ENCODE data around the gene MFSD11. TPM values are rescaled to one million over a fixed set of nuclear protein-coding genes. Genes with fewer than 3 reads are reported as not detected.

The MFSD11 gene
- total and polyA plus RNA-seq, 2 experiments from 2014 or later: 55.6 to 69.2 TPM

GRCh38 chr17:76734080-76734840 lies 3.7 kb upstream of the MFSD11 start:
- Histone ChIP-seq H3K27me3 (no peaks in the 10 kb centered on the region), H3K36me3 (peaks cover 36% of the 10 kb centered on the region), H3K4me1 (ENCODE audit: low read depth) (peaks cover 10% of the 10 kb centered on the region), H3K4me3 (peak overlapping the region; percentile 90), H3K27ac (peak overlapping the region; percentile 15), H3K9me3 (ENCODE audit: low read depth) (no peaks in the 10 kb centered on the region)
- peak in 1 of 2 donors; percentile 60 for DNase-seq (ENCODE audit: low read depth in 1 of 2, low spot score in 1 of 2)
- no peak for TF ChIP-seq CTCF (IDR thresholded peaks at IDR 0.05; ENCODE audit: low read depth, low read length)

- H3K27ac ChIP-seq: peak overlapping the region; percentile 95
These were observed 2.9 kb upstream of the MFSD11 start for GRCh38 chr17:76735006-76735405.

DNA sequence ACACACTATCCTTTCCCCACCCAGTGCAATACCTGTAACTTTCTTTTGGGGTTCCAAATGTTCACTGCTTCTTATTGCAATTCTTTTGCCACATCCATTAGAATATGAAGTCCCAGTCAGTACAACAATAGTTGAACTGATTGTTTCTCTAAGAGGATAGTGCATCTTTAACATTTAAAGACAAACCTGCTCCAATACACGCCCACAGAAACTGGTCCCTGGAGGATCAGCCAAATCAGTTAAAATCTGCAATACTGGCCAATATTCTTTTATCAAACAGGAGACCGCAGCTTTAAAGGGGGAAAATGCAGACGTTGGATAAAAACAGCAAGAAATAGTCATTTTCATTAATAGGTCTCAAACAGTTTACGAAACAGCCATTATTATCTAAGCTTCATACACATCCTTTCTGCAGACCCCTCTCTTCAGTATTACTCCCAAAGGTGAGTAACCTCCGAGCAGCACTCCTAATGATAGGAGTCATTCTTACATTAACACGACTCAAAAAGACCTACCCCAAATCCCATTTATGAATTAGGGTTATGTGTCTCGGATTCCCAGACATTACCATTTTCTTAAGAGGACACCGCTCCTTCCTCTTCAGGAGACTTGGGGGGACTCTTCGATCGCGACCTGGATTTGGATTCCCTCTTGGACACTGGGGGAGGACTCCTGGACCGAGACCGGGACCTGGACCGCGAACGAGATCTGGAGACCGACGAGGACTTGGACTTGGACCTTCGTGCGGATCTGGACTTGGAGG lies 2.2 kb upstream of the MFSD11 start:
- H3K9me3 ChIP-seq (ENCODE audit: low read depth): no peaks in the 10 kb centered on the region
- H3K4me1 ChIP-seq (ENCODE audit: low read depth): peaks cover 22% of the 10 kb centered on the region
- no peaks in the 10 kb centered on the region for H3K27me3 ChIP-seq
- peak overlapping the region; percentile 90 for H3K4me3 ChIP-seq
- no peak for TF ChIP-seq CTCF (IDR thresholded peaks at IDR 0.05; ENCODE audit: low read depth, low read length)
- H3K27ac ChIP-seq: peak overlapping the region; percentile 95
- peaks cover 36% of the 10 kb centered on the region for H3K36me3 ChIP-seq
- DNase-seq (ENCODE audit: low read depth in 1 of 2, low spot score in 1 of 2): no peak

More at GRCh38 chr17:76735006-76735405, 2.9 kb upstream of the MFSD11 start:
- Histone ChIP-seq H3K36me3 (peaks cover 36% of the 10 kb centered on the region), H3K4me3 (peak overlapping the region; percentile 90), H3K4me1 (ENCODE audit: low read depth) (peaks cover 15% of the 10 kb centered on the region), H3K27me3 (no peaks in the 10 kb centered on the region), H3K9me3 (ENCODE audit: low read depth) (no peaks in the 10 kb centered on the region)
- TF ChIP-seq CTCF (IDR thresholded peaks at IDR 0.05; ENCODE audit: low read depth, low read length): no peak
- DNase-seq (ENCODE audit: low read depth in 1 of 2, low spot score in 1 of 2): peak in 1 of 2 donors; percentile 47

DNA sequence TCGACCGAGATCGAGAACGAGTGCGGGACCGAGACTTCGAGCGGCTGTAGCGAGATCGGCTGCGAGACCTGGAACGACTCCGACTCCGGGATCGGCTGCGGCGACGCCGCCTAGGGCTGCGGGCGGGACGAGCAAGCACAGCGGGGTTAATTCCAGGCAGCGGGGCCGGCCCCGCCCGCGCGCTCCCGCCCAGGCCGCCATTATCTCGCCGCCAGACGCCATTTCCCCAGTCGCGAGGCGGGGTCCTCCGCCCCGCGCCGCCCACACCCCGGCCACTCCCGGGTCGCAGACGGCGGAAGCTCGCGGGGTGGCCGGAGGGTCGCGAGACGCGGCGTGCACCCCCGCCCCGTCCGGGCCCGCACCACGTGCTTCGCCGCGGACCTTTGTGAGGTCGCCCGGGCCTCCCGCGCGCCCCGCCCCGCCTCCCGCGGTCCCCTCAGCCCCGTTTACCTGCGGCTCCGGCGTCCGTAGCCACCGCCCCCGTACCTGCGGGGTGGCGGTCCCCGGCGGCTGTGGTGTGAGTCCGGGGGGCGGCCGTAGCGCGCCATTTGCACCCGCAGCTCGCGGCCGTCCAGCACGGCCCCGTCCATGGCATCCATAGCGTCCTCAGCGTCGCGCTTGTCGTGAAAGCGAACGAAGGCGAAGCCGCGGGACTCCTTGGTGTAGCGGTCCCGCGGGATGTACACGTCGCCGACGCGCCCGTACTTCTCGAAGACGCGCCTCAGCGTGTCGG lies 1.4 kb upstream of the MFSD11 start:
- peaks cover 26% of the 10 kb centered on the region for H3K4me1 ChIP-seq (ENCODE audit: low read depth)
- peak; percentile 80 to 85 for DNase-seq (ENCODE audit: low read depth in 1 of 2, low spot score in 1 of 2)
- peak; percentile 30 for TF ChIP-seq CTCF (IDR thresholded peaks at IDR 0.05; ENCODE audit: low read depth, low read length)
- H3K9me3 ChIP-seq (ENCODE audit: low read depth): no peaks in the 10 kb centered on the region
- peaks cover 36% of the 10 kb centered on the region for H3K36me3 ChIP-seq
- H3K4me3 ChIP-seq: peak overlapping the region; percentile 90
- peak overlapping the region; percentile 95 for H3K27ac ChIP-seq
- H3K27me3 ChIP-seq: no peaks in the 10 kb centered on the region

DNA sequence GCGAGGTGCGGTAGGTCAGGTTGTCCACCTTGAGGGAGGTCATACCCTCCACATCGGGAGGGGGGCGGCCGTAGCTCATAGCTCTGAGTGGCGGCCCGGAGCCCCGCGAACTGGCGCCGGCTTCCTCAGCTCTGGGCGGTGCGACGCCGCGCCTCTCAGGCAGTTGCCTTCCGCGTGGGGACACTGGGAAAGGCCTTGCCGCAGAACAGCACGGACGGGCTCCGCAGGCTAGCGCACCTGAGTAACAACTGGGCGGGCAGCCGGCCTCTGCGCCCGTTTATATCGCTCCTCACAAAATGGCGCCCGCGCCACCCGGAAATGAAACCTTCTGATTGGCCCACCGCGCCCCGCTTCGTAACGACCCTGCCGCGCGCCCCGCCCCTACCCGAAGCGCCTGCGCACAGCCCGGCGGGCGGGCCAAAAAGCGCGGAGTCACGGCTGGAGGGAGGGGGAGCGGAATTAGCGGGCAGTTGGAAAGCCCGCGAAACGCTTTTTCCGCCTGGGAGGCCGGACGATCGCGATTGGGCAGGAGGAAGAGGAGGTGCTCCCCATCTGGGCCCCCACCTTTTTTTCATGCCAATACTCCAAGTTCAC lies 740 bp upstream of the MFSD11 start, which contains the start of gene SRSF2:
SRSF2 (minus strand) TSS at position 250 of the 594 bp plus-strand sequence; CDS start at position 79, 171 bp downstream.
- H3K27me3 ChIP-seq: no peaks in the 10 kb centered on the region
- peaks cover 38% of the 10 kb centered on the region for H3K36me3 ChIP-seq

More for the DNA sequence above, 740 bp upstream of the MFSD11 start, which contains the start of gene SRSF2:
- DNase-seq (ENCODE audit: low read depth in 1 of 2, low spot score in 1 of 2): peak; percentile 98 to 99
- H3K27ac ChIP-seq: peak within 1 kb of the TSS; percentile 95
- no peak for TF ChIP-seq CTCF (IDR thresholded peaks at IDR 0.05; ENCODE audit: low read depth, low read length)
- peaks cover 26% of the 10 kb centered on the region for H3K4me1 ChIP-seq (ENCODE audit: low read depth)
- no peaks in the 10 kb centered on the region for H3K9me3 ChIP-seq (ENCODE audit: low read depth)
- peak within 1 kb of the TSS; percentile 90 for H3K4me3 ChIP-seq

All from cardiac muscle cell (in vitro differentiated cells and primary cell).